Mesothelial cell of epicardium (in vitro differentiated cells): ENCODE measurements around the gene DLG3. TPM values are rescaled to one million over a fixed set of nuclear protein-coding genes. Genes with fewer than 3 reads are reported as not detected.

Experiments
- DNase-seq, 2 experiments: peaks; one replicate each; pipeline ENCODE4 v3.0.0; 2021; ENCODE audit warnings: low spot score in 2 of 2; ENCODE audit not compliant: unreplicated experiment in 2 of 2
- H3K27ac Mint-ChIP-seq: 2 replicates; pipeline ENCODE4 v1.8.0; 2021; ENCODE audit warnings: mixed read lengths
- H3K27me3 Mint-ChIP-seq: 2 replicates; pipeline ENCODE4 v1.8.0; 2021; ENCODE audit warnings: low read depth, mixed read lengths
- H3K36me3 Mint-ChIP-seq: 2 replicates; pipeline ENCODE4 v1.8.0; 2021; ENCODE audit warnings: mixed read lengths
- H3K4me1 Mint-ChIP-seq: 2 replicates; pipeline ENCODE4 v1.8.0; 2021; ENCODE audit warnings: mixed read lengths
- H3K4me3 Mint-ChIP-seq: 2 replicates; pipeline ENCODE4 v1.8.0; 2021; ENCODE audit warnings: mild to moderate bottlenecking, moderate library complexity, mixed read lengths
- H3K9me3 Mint-ChIP-seq: 2 replicates; pipeline ENCODE4 v1.8.0; 2021; ENCODE audit warnings: mixed read lengths
- CTCF ChIP-seq: fragments of 200-600 bp; sonication (generic); IDR thresholded peaks from one replicate; pipeline ENCODE4 v1.5.0; 2021; ENCODE audit warnings: antibody characterized with exemption; ENCODE audit not compliant: unreplicated experiment
- total RNA-seq: library from RNA; stranded (reverse); gene quantifications from 3 replicates; pipeline ENCODE4 v1.2.1, GENCODE V29; 2021

The DLG3 gene
- total RNA-seq, 1 donor from 2014 or later = 39.1 TPM

GRCh38 chrX:70439016-70439415, 5.6 kb upstream of the DLG3 start:
- H3K9me3 Mint-ChIP-seq = peaks cover 9% of the 10 kb centered on the region
- H3K4me1 Mint-ChIP-seq = peaks cover 4% of the 10 kb centered on the region
- no peak for TF ChIP-seq CTCF
- H3K4me3 Mint-ChIP-seq = no peak overlapping the region
- no peaks in the 10 kb centered on the region for H3K36me3 Mint-ChIP-seq
- H3K27ac Mint-ChIP-seq = no peak overlapping the region
- H3K27me3 Mint-ChIP-seq = peaks cover 77% of the 10 kb centered on the region
- no peak for DNase-seq

- H3K4me1 Mint-ChIP-seq = no peaks in the 10 kb centered on the region
- H3K27me3 Mint-ChIP-seq = peaks cover 89% of the 10 kb centered on the region
Observed at GRCh38 chrX:70442224-70442623, 2.4 kb upstream of the DLG3 start.

GRCh38 chrX:70444946-70445656, 466 bp downstream of the DLG3 start:
- TF ChIP-seq CTCF = no peak
- H3K27me3 Mint-ChIP-seq = peaks cover 73% of the 10 kb centered on the region

More at GRCh38 chrX:70442224-70442623, 2.4 kb upstream of the DLG3 start:
- DNase-seq = no peak
- peaks cover 12% of the 10 kb centered on the region for H3K9me3 Mint-ChIP-seq
- TF ChIP-seq CTCF = no peak
- H3K27ac Mint-ChIP-seq = no peak overlapping the region
- no peaks in the 10 kb centered on the region for H3K36me3 Mint-ChIP-seq
- no peak overlapping the region for H3K4me3 Mint-ChIP-seq

GRCh38 chrX:70445951-70446350, 1.3 kb downstream of the DLG3 start:
- H3K36me3 Mint-ChIP-seq = no peaks in the 10 kb centered on the region
- no peak overlapping the region for H3K27ac Mint-ChIP-seq
- H3K9me3 Mint-ChIP-seq = peaks cover 9% of the 10 kb centered on the region
- no peak overlapping the region for H3K4me3 Mint-ChIP-seq
- TF ChIP-seq CTCF = no peak
- DNase-seq = no peak
- H3K27me3 Mint-ChIP-seq = peaks cover 66% of the 10 kb centered on the region
- no peaks in the 10 kb centered on the region for H3K4me1 Mint-ChIP-seq

More at GRCh38 chrX:70444946-70445656, 466 bp downstream of the DLG3 start:
- H3K4me1 Mint-ChIP-seq = no peaks in the 10 kb centered on the region
- peaks cover 9% of the 10 kb centered on the region for H3K9me3 Mint-ChIP-seq
- no peak for DNase-seq
- no peak overlapping the region for H3K4me3 Mint-ChIP-seq
- H3K36me3 Mint-ChIP-seq = no peaks in the 10 kb centered on the region
- no peak overlapping the region for H3K27ac Mint-ChIP-seq

GRCh38 chrX:70446380-70447350, 2.0 kb downstream of the DLG3 start:
- Mint-ChIP-seq H3K4me3 (no peak overlapping the region), H3K27me3 (peaks cover 59% of the 10 kb centered on the region), H3K9me3 (peaks cover 9% of the 10 kb centered on the region), H3K27ac (no peak overlapping the region), H3K36me3 (no peaks in the 10 kb centered on the region), H3K4me1 (peaks cover 2% of the 10 kb centered on the region)
- DNase-seq = no peak
- TF ChIP-seq CTCF = no peak
